Activated T-cell treated with anti-CD3 and anti-CD28 coated beads, Interleukin-2, amount 50 U/mL, for 72 hours (primary cell): ENCODE measurements around the gene CEACAM4. TPM values are rescaled to one million over a fixed set of nuclear protein-coding genes. Genes with fewer than 3 reads are reported as not detected.

Experiments used
- ATAC-seq, 2 donors: fragments of 150-1000 bp; cut with Tn5 transposase; replicated peaks in 1 of 2; 2 replicates each; pipeline ENCODE4 v1.10.0; 2021; ENCODE audit warnings: moderate library complexity in 2 of 2, mild to moderate bottlenecking in 1 of 2
- DNase-seq, 2 donors: peaks; one replicate each; pipeline ENCODE4 v3.0.0; 2021 to 2022; ENCODE audit warnings: mixed read lengths in 1 of 2
- H3K27ac Mint-ChIP-seq: one replicate; pipeline ENCODE4 v1.8.0; 2022; ENCODE audit warnings: mild to moderate bottlenecking, moderate library complexity, mixed read lengths
- H3K27me3 Mint-ChIP-seq: one replicate; pipeline ENCODE4 v1.8.0; 2022; ENCODE audit warnings: low read depth, mixed read lengths
- H3K36me3 Mint-ChIP-seq, 2 donors: one replicate each; pipeline ENCODE4 v1.8.0; 2022; ENCODE audit warnings: mixed read lengths in 2 of 2, mild to moderate bottlenecking in 1 of 2; ENCODE audit not compliant: insufficient read depth in 2 of 2
- H3K4me1 Mint-ChIP-seq: one replicate; pipeline ENCODE4 v1.8.0; 2022; ENCODE audit warnings: low read depth, mixed read lengths
- H3K4me3 Mint-ChIP-seq, 2 donors: one replicate each; pipeline ENCODE4 v1.8.0; 2022; ENCODE audit warnings: mild to moderate bottlenecking in 2 of 2, mixed read lengths in 2 of 2, moderate library complexity in 2 of 2
- H3K9me3 Mint-ChIP-seq, 2 donors: one replicate each; pipeline ENCODE4 v1.8.0; 2022; ENCODE audit warnings: mixed read lengths in 2 of 2
- total RNA-seq, 2 donors: library from RNA; stranded (reverse); gene quantifications; one replicate each; pipeline ENCODE4 v1.2.3, GENCODE V29; 2022

CEACAM4 gene
- total RNA-seq, 2 donors from 2014 or later, result not detected

- Mint-ChIP-seq H3K27me3 (peaks cover 24% of the 10 kb centered on the region), H3K36me3 (no peaks in the 10 kb centered on the region), H3K27ac (no peak overlapping the region), H3K4me1 (no peaks in the 10 kb centered on the region), H3K4me3 (no peak overlapping the region), H3K9me3 (no peaks in the 10 kb centered on the region)
- no peak for DNase-seq
- no peak for ATAC-seq
Measured at GRCh38 chr19:41610789-41611188, 16.1 kb downstream of the CEACAM4 start.

DNA sequence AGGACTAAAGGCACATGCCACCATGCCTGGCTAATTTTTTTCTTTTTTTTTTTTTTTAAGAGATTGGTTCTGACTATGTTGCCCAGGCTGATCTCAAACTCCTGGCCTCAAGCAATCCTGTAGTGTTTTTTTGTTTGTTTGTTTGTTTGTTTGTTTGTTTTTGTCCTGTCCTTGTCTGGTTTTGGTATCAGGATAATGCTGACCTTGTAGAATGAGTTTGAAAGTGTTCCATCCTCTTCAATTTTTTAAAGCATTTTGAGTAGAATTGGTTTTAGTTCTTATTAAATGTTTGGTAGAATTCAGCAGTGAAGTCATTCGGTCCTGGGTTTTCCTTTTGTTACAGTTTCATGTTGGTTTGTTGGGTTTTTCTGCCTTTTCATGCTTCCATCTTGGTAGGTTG is 19.2 kb downstream of the CEACAM4 start:
- Mint-ChIP-seq H3K27ac (no peak overlapping the region), H3K9me3 (no peaks in the 10 kb centered on the region), H3K4me3 (no peak overlapping the region), H3K27me3 (peaks cover 24% of the 10 kb centered on the region), H3K36me3 (no peaks in the 10 kb centered on the region), H3K4me1 (no peaks in the 10 kb centered on the region)
- no peak for DNase-seq
- no peak for ATAC-seq

DNA sequence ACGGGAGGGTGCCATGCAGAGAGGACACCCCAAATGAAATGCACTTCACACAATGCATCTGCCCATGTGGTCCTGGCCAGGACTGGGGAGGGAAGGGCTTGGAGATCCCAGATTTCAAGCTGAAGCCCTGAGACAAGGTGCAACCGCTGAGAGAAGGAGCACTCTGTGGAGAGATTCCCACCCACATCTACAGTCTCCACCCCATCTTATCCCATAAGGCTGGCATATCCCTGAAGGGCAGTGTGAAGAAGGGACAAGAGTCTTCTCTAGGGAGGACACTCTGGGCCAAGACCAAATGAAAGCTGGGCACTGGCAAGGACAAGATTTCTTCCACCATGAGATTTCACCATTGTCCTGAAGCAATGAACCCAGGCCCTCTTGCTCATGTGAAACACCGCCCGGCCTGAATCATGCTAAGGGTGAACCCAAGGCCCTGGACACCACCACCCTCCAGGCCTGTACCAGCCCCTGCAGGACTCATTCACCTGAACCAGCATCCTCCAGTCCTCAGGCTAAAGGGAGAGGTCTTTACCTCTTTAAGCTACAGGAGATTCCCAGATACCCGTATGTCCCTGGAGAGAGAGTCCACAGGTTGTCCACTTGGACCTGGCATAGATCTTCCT is 20.5 kb downstream of the CEACAM4 start:
- Mint-ChIP-seq H3K27me3 (peaks cover 19% of the 10 kb centered on the region), H3K27ac (no peak overlapping the region), H3K9me3 (no peaks in the 10 kb centered on the region), H3K36me3 (no peaks in the 10 kb centered on the region), H3K4me3 (no peak overlapping the region), H3K4me1 (no peaks in the 10 kb centered on the region)
- ATAC-seq (no peak), DNase-seq (no peak)

DNA sequence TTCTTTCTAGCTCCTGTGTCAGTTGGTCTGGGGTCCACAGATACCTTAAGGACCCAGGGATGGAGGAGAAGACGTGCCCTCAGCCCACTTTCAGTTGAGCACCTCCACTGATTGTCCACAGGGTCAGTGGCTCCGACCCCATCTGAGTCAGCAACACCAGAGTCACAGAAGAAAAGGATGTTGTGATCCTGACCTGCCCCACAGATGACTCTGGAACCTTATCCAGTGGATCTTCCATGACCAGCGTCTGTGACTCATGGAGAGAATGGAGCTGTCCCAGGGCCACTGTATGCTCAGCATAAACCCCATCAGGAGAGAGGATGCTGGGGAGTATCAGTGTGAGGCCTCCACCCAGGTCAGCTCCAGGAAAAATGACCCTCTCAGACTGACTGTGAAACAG is 22.0 kb downstream of the CEACAM4 start:
- Mint-ChIP-seq H3K4me3 (no peak overlapping the region), H3K27ac (no peak overlapping the region), H3K9me3 (no peaks in the 10 kb centered on the region), H3K36me3 (no peaks in the 10 kb centered on the region), H3K27me3 (peaks cover 10% of the 10 kb centered on the region), H3K4me1 (no peaks in the 10 kb centered on the region)
- no peak for DNase-seq
- ATAC-seq, result no peak

- Mint-ChIP-seq H3K27ac (no peak overlapping the region), H3K36me3 (no peaks in the 10 kb centered on the region), H3K4me3 (no peak overlapping the region), H3K9me3 (no peaks in the 10 kb centered on the region), H3K4me1 (peaks cover 5% of the 10 kb centered on the region), H3K27me3 (peaks cover 2% of the 10 kb centered on the region)
- no peak for ATAC-seq
- DNase-seq, result no peak
Measured at GRCh38 chr19:41601771-41602170, 25.1 kb downstream of the CEACAM4 start.

DNA sequence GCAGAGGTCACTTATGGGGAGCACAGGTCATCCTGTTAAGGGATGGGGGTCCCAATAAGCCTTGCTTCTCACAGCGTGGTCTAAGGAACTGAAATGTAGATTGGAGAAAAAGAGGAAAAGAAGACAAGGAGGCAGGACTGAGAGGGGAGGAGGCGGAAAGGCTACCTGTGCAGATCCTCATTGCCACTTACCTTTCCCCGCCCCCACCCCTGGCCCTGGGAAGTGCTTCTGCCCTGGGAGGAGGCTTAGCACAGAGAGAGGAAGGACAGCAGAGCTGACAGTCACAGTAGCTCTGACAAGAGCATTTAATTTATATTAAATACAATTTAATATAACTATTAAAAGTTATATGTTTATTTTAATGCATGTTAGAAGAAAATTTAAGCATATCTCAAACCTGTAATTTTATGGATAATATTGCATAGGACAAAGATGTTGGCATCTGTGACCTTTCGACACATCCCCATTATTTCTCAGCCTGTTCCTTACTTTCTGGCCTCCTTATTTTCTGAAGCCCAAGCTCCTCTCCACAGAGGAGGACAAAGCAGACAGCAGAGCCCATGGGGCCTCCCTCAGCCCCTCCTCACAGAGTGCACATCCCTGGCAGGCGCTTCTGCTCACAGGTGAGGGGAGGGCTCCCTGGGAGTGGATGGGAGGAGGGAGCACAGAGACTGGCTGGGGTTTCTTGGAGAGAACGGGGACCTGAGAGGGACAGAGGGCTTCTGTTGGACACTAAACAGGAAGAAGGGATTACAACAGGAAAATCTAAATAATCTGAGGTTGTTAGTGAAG is 27.5 kb downstream of the CEACAM4 start:
- H3K9me3 Mint-ChIP-seq, result no peaks in the 10 kb centered on the region
- no peak for ATAC-seq
- H3K4me1 Mint-ChIP-seq, result peaks cover 11% of the 10 kb centered on the region

DNA sequence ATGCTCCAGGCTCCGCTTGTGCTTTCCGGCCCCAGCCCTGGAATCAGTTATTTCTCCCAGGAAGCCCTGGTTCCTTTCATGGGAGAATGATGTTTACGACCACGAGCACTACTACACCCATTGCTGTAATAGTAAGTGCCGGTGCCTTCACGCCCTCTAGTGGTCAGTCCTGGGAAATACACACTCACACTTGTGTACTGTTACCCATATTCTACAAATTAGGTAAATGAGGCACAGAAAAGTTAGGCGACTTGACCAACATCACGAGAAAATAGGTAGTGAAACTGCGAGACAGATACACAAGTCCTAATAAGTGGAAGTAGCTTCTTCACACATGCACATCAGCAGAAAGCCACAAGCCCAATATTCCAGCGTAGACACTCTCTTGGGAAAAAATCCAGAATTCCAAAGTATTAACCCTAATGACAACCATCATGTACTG is 29.3 kb downstream of the CEACAM4 start:
- Mint-ChIP-seq H3K27ac (no peak overlapping the region), H3K4me3 (peak overlapping the region; percentile 23 to 47), H3K27me3 (peaks cover 6% of the 10 kb centered on the region)

More for the DNA sequence above, 27.5 kb downstream of the CEACAM4 start:
- DNase-seq, result no peak
- Mint-ChIP-seq H3K27me3 (peaks cover 6% of the 10 kb centered on the region), H3K4me3 (no peak overlapping the region), H3K36me3 (no peaks in the 10 kb centered on the region), H3K27ac (no peak overlapping the region)

GRCh38 chr19:41595890-41596280 is 31.0 kb downstream of the CEACAM4 start:
- H3K4me1 Mint-ChIP-seq, result peaks cover 11% of the 10 kb centered on the region
- H3K27me3 Mint-ChIP-seq, result peaks cover 6% of the 10 kb centered on the region
- ATAC-seq (no peak), DNase-seq (no peak)
- no peak overlapping the region for H3K4me3 Mint-ChIP-seq
- no peaks in the 10 kb centered on the region for H3K36me3 Mint-ChIP-seq
- no peak overlapping the region for H3K27ac Mint-ChIP-seq
- H3K9me3 Mint-ChIP-seq, result no peaks in the 10 kb centered on the region

More for the DNA sequence above, 29.3 kb downstream of the CEACAM4 start:
- ATAC-seq (peak; percentile 74 to 79), DNase-seq (peak; percentile 72 to 74)
- H3K4me1 Mint-ChIP-seq, result peaks cover 11% of the 10 kb centered on the region
- no peaks in the 10 kb centered on the region for H3K36me3 Mint-ChIP-seq
- H3K9me3 Mint-ChIP-seq, result no peaks in the 10 kb centered on the region

- Mint-ChIP-seq H3K9me3 (no peaks in the 10 kb centered on the region), H3K36me3 (no peaks in the 10 kb centered on the region), H3K27ac (no peak overlapping the region), H3K27me3 (peaks cover 6% of the 10 kb centered on the region), H3K4me3 (no peak overlapping the region), H3K4me1 (peaks cover 11% of the 10 kb centered on the region)
- ATAC-seq (peak; percentile 91 to 94), DNase-seq (peak; percentile 71 to 72)
Measured at GRCh38 chr19:41595258-41595889, 31.5 kb downstream of the CEACAM4 start.

GRCh38 chr19:41591951-41592562 is 34.8 kb downstream of the CEACAM4 start:
- H3K27ac Mint-ChIP-seq, result no peak overlapping the region
- H3K9me3 Mint-ChIP-seq, result no peaks in the 10 kb centered on the region
- H3K36me3 Mint-ChIP-seq, result no peaks in the 10 kb centered on the region
- ATAC-seq, result no peak
- DNase-seq, result no peak
- H3K4me3 Mint-ChIP-seq, result no peak overlapping the region
- H3K27me3 Mint-ChIP-seq, result peaks cover 6% of the 10 kb centered on the region
- peaks cover 6% of the 10 kb centered on the region for H3K4me1 Mint-ChIP-seq

- ATAC-seq, result no peak
- no peaks in the 10 kb centered on the region for H3K9me3 Mint-ChIP-seq
- H3K4me1 Mint-ChIP-seq, result peaks cover 6% of the 10 kb centered on the region
- no peak overlapping the region for H3K27ac Mint-ChIP-seq
- DNase-seq, result no peak
- no peaks in the 10 kb centered on the region for H3K27me3 Mint-ChIP-seq
- no peaks in the 10 kb centered on the region for H3K36me3 Mint-ChIP-seq
- no peak overlapping the region for H3K4me3 Mint-ChIP-seq
Measured at GRCh38 chr19:41590936-41591335, 35.9 kb downstream of the CEACAM4 start.

GRCh38 chr19:41589371-41589770 is 37.5 kb downstream of the CEACAM4 start:
- H3K4me1 Mint-ChIP-seq, result no peaks in the 10 kb centered on the region
- H3K4me3 Mint-ChIP-seq, result no peak overlapping the region
- no peaks in the 10 kb centered on the region for H3K9me3 Mint-ChIP-seq
- no peak overlapping the region for H3K27ac Mint-ChIP-seq
- H3K27me3 Mint-ChIP-seq, result no peaks in the 10 kb centered on the region
- ATAC-seq, result no peak
- DNase-seq, result no peak
- H3K36me3 Mint-ChIP-seq, result no peaks in the 10 kb centered on the region
